HUES6 (cell line): Measurements from ENCODE around the gene UBE2C.
"Not testable (repeated sequence)": the region's sequence is repeated elsewhere in the genome, so short reads cannot be mapped to it uniquely, and the experiment has no call there.

Experiments used
- H3K27ac ChIP-seq: 2 replicates; pipeline ENCODE4 v1.7.0; 2013; ENCODE audit warnings: low read depth, mild to moderate bottlenecking, low read length, inconsistent platforms
- H3K27me3 ChIP-seq: 2 replicates; pipeline ENCODE4 v1.6.1; 2013; ENCODE audit warnings: low read length; ENCODE audit not compliant: control insufficient read depth, insufficient read depth
- H3K36me3 ChIP-seq: 2 replicates; pipeline ENCODE4 v1.6.1; 2013; ENCODE audit warnings: low read length; ENCODE audit not compliant: control insufficient read depth, insufficient read depth
- H3K4me1 ChIP-seq: 2 replicates; pipeline ENCODE4 v1.6.1; 2013; ENCODE audit warnings: low read length; ENCODE audit not compliant: control insufficient read depth, insufficient read depth
- H3K4me3 ChIP-seq: 2 replicates; pipeline ENCODE4 v1.5.1; 2013; ENCODE audit warnings: low read depth, low read length
- H3K9ac ChIP-seq: one replicate; pipeline ENCODE4 v1.6.1; 2013; ENCODE audit warnings: mild to moderate bottlenecking, low read length
- H3K9me3 ChIP-seq: 2 replicates; pipeline ENCODE4 v1.6.1; 2013; ENCODE audit warnings: low read depth, low read length; ENCODE audit not compliant: control insufficient read depth, insufficient read depth

UBE2C gene

DNA sequence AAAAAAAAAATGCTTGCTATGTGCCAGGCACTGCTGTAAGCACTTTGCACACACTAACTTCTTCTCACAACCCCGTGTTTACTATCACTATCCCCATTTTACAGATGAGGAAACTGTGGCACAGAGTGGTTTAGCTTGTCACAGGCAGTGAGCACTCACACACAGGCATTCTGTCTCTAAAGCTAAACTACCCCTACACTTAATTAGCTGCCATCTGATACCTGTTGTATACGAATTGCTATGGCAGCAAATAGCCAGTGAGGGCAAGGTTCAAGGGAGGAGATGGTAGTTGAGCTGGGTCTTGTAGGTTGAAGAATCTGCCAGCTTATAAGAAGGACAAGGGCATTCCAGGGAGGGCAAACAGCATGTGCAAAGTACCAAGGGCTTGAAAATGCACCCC lies 9.5 kb downstream of the UBE2C start:
- Histone ChIP-seq H3K9me3 (no peaks in the 10 kb centered on the region), H3K27me3 (peaks cover 22% of the 10 kb centered on the region), H3K4me1 (peaks cover 35% of the 10 kb centered on the region), H3K4me3 (no peak overlapping the region), H3K36me3 (peaks cover 3% of the 10 kb centered on the region), H3K27ac (no peak overlapping the region), H3K9ac (no peak overlapping the region)

DNA sequence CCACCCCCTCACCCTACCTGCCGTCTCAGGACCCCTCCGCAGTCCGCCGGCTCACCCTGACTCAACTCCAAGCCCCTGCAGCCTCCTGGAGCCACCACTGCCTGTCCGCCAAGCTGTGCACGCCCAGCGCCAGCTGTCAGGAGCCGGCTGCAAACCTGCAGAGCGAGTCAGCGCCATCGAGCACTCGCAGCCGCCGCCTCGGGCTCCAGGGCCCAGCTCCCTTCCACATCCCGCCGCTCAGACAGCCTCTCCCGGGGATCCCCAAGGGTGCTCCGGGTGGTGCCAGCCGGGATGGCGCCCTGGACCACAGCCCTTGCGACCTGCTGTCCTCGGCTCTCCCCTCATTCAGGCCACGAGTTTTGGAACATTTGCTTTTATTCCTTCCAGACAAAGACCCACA lies 10.4 kb downstream of the UBE2C start:
- Histone ChIP-seq H3K9ac (no peak overlapping the region), H3K27me3 (peaks cover 22% of the 10 kb centered on the region), H3K4me1 (peaks cover 38% of the 10 kb centered on the region), H3K36me3 (no peaks in the 10 kb centered on the region), H3K9me3 (no peaks in the 10 kb centered on the region), H3K4me3 (peak overlapping the region; percentile 40), H3K27ac (no peak overlapping the region)

DNA sequence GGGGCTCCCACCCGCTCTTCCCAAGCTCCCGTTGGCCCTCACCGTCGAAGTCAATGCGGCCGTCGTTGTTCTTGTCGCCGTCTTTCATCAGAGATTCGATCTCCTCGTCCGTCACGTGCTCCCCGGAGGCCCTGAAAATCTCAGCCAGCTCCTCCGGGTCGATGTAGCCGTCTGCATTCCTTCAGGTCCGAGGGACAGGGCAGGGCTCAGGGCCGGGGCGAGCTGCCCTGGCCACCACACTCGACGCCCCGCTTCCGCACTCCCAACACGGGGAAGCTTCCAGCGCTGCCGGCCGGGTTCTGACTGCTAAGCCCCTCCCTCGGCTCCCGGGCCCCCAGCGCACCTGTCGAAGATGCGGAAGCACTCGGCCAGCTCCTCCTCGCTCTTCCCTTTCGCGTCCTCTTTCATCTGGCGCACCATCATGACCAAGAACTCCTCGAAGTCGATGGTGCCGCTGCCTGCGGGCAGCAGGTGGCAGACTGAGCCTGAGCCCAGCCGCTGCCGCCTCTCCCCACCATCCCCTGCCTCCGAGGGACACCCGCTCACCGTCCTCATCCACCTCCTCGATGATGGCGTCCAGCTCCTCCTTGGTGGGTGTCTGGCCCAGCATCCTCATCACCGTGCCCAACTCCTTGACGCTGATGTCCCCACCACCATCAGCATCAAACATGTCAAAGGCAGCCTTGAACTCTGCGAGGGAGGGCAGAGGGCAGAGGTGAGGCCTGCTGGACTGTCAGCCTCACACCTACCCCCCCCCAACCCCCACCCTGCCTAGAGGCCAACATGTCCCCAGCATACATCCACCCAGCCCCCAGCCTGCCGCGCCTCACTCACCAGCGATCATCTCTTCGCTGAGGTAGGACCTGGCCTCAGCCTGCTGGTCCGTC lies 11.7 kb downstream of the UBE2C start:
- peak overlapping the region; percentile 22 for H3K4me3 ChIP-seq
- H3K27me3 ChIP-seq: peaks cover 22% of the 10 kb centered on the region
- no peak overlapping the region for H3K27ac ChIP-seq
- H3K9me3 ChIP-seq: no peaks in the 10 kb centered on the region
- no peaks in the 10 kb centered on the region for H3K36me3 ChIP-seq
- no peak overlapping the region for H3K9ac ChIP-seq
- peaks cover 40% of the 10 kb centered on the region for H3K4me1 ChIP-seq

DNA sequence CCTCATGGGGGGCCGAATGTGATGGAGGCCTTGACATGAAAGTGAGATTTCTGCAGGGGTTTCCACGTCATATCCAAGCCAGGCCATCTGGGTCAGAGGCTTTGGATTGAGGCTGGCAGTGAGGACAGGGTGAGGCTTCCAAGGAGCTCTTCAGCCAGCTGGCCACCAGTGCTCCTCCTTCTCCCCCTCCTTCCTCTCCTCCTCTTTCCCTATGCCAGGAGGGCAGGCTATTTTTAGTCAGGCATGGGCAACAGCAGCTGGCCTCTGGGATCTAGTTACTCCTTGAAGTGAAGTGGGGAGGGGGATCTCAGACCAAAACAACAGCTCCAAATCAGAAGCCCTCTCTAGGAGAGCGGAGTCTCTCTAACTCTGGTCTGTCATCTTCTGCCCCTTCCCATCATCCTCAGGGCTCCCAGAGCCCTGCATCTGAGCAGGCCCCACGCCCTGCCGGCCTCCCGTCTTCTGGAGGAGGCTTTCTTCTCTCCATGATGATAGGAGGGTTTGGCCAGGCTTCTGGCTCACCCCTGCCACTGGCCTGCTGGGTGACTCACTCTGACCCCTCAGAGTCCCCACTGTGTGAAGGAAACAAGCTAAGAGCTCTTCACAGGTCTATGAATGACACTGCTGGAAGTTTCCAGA lies 14.1 kb downstream of the UBE2C start:
- no peaks in the 10 kb centered on the region for H3K9me3 ChIP-seq
- H3K9ac ChIP-seq: peak overlapping the region; percentile 12
- peaks cover 22% of the 10 kb centered on the region for H3K27me3 ChIP-seq
- no peak overlapping the region for H3K27ac ChIP-seq
- H3K36me3 ChIP-seq: no peaks in the 10 kb centered on the region
- H3K4me1 ChIP-seq: peaks cover 40% of the 10 kb centered on the region
- no peak overlapping the region for H3K4me3 ChIP-seq

DNA sequence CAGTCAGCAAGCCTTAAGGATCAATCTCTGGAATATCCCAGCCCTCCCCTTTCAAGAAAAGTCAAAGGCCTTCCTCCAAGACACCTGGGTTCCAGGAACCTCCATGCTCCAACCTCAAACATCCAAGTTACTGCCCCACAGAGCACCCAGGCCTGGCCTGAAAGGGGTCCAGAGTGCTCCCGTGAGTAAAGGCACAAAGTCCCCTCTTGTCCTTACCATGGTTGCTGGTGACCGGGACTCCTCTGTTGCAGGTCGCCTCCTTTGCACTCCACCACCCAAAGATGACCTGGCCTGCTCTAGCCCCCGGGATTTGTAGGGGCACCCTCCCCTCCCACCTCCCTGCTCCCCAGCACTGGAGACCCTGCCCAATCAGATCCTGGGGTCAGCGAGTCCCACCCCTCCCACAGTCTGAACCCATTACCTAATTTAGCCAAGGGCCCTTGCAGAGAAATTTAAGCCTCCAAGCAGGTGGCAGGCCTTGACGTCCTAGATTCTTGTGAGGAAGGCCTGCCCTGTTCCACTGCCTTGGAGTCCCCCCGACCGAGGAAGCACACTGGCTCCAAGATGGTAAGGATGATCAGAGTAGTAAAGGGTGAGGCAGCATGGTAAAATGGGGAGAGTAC lies 14.7 kb downstream of the UBE2C start, which contains the start of gene TNNC2:
Gene TNNC2 (minus strand): TSS at position 283 of the 623 bp plus-strand sequence. CDS start 64 bp downstream, at position 219.
- Histone ChIP-seq H3K27ac (no peak within 1 kb of the TSS), H3K4me1 (peaks cover 38% of the 10 kb centered on the region), H3K9me3 (no peaks in the 10 kb centered on the region), H3K9ac (peak within 1 kb of the TSS; percentile 12), H3K4me3 (no peak within 1 kb of the TSS), H3K27me3 (peaks cover 19% of the 10 kb centered on the region), H3K36me3 (no peaks in the 10 kb centered on the region)

DNA sequence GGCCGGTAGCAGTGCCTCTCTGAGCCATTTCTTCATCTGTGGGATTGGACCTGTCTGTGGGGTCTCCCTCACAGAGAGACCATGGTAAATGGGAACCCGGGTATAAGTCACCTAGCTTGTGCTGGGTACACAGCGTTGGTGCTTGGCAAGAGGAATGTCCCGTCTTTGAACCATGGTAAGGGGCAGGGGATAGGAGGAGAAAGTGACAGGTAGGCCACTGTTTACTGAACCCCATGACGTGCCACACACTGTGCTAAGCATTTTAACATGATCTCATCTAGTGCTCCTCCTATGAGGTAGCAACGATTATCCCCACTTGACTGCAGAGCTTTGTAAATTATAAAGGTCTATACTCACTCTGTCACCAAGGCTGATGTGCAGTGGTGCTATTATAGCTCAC lies 15.3 kb downstream of the UBE2C start:
- H3K4me3 ChIP-seq: no peak overlapping the region
- peaks cover 13% of the 10 kb centered on the region for H3K27me3 ChIP-seq
- no peak overlapping the region for H3K27ac ChIP-seq
- no peaks in the 10 kb centered on the region for H3K9me3 ChIP-seq
- no peaks in the 10 kb centered on the region for H3K36me3 ChIP-seq
- H3K9ac ChIP-seq: no peak overlapping the region
- peaks cover 33% of the 10 kb centered on the region for H3K4me1 ChIP-seq

DNA sequence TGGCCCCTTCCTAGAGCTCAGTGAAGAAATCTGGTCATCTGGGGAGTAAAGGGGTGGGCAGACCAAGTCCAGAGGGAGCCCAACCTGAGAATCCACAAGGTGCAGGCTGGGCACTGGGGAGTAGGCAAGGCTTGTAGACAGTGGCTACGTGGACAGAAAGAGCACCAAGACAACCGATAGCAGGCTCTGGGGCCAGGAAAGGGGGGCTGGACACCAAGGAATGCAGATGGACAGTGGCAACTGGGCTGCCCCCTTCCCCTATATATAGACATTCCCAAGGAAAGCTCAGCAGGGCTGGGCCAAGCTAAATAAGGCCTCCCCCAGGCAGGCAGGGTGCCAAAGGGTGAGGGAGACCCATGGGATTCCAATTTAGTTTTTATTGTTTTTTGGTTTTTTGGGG lies 16.1 kb downstream of the UBE2C start:
- Histone ChIP-seq H3K27ac (no peak overlapping the region), H3K9me3 (no peaks in the 10 kb centered on the region), H3K9ac (no peak overlapping the region), H3K36me3 (no peaks in the 10 kb centered on the region), H3K4me1 (peaks cover 35% of the 10 kb centered on the region), H3K4me3 (no peak overlapping the region), H3K27me3 (peaks cover 4% of the 10 kb centered on the region)

DNA sequence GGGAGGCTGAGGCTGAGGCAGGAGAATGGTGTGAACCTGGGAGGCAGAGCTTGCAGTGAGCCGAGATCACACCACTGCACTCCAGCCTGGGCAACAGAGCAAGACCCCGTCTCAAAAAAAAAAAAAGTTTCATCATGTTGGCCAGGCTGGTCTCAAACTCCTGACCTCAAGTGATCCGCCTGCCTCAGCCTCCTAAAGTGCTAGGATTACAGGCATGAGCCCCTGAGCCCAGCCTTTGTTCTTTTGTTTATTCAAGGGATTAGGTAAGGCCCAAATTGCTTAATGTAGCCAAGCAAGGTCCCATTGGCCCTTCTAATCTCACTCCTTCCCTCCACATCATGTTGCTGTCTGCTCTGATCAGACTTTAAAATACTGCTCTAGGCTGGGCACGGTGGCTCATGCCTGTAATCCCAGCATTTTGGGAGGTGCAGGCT lies 17.2 kb downstream of the UBE2C start:
- not testable (repeated sequence) for H3K36me3 ChIP-seq, H3K27ac ChIP-seq, H3K9ac ChIP-seq, H3K9me3 ChIP-seq, H3K4me3 ChIP-seq, H3K27me3 ChIP-seq
- peaks cover 32% of the 10 kb centered on the region for H3K4me1 ChIP-seq

DNA sequence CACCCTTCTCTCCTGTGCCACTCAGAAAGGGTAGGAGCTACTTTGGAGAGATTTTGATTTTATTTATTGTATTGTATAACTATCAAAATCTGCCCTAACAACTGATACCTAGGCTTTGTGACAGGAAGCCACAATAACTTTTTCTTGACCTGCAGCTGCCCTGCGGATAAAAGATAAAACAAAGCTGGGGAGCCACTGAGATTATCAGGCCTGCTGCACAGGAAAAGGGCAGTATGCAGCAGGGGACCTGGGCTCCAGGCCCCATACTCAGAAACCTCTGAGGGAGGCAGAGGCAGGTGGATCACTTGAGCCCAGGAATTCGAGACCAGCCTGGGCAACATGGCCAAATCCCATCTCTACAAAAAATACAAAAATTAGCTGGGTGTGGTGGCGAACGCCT lies 20.2 kb downstream of the UBE2C start:
- Histone ChIP-seq H3K4me1 (peaks cover 28% of the 10 kb centered on the region), H3K4me3 (no peak overlapping the region), H3K27ac (no peak overlapping the region), H3K36me3 (peaks cover 16% of the 10 kb centered on the region; the same call in 1 of the 2 replicates), H3K27me3 (no peaks in the 10 kb centered on the region), H3K9me3 (no peaks in the 10 kb centered on the region), H3K9ac (no peak overlapping the region)

DNA sequence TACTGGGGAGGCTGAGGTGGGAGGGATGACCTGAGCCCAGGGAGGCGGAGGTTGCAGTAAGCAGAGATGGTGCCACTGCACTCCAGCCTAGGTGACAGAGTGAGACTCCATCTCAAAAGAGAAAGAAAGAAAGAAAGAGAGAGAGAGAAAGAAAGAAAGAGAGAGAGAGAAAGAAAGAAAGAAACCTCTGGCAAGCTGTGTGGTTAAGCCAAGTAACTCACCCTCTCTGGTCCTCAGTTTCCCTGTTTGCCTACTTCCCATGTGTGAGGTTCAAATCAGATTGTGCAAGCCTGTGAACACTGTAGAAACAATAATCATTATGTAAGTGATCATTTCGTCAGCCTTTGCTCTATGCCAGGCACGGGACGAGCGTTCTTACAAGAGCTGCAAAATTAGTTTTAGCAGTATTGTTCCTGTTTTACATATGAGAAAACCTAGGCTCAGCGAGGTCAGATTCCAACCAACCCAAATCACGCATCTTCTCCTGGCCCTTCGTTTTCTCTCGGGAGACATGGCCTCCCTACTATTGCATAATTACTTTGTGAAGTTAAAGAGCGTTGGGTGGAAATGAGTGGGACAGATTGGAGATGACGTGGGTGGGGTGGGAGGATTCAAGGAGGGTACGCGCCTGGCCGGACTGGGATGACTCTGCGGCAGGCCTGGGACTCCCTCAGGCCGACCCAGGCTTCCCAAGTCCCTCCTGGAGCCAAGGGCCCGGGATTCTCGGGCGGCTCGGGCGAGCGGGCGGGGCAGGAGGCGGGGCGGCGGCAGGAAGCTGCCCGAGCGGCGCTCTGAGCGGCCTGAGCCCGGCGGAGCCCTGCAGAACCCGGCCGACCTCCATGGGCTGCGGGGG lies 20.8 kb downstream of the UBE2C start, which contains the start of gene SNX21:
Gene SNX21 (plus strand): TSS at position 770 of the 853 bp plus-strand sequence. CDS start 121 bp downstream, outside the sequence.
- Histone ChIP-seq H3K36me3 (peaks cover 21% of the 10 kb centered on the region; the same call in 1 of the 2 replicates), H3K4me1 (peaks cover 27% of the 10 kb centered on the region), H3K9ac (peak within 1 kb of the TSS; percentile 67), H3K9me3 (no peaks in the 10 kb centered on the region), H3K4me3 (peak within 1 kb of the TSS; percentile 70), H3K27me3 (no peaks in the 10 kb centered on the region), H3K27ac (peak within 1 kb of the TSS; percentile 33; the same call in 1 of the 2 replicates)
